K562 (cell line): Measurements from ENCODE around the gene PPFIA1. TPM values are rescaled to one million over a fixed set of nuclear protein-coding genes. Genes with fewer than 3 reads are reported as not detected.

ENCODE experiments used
- ATAC-seq: fragments of 200-7000 bp; cut with Tn5 transposase; 3 replicates; pipeline ENCODE4 v1.9.1; 2020; ENCODE audit warnings: moderate library complexity
- BruUV-seq: library from RNA; stranded (reverse); fragments of 400-500 nt; replicated peaks from 2 replicates; lab custom pipeline; 2021; lab: Mats Ljungman, UMichigan
- CTCF ChIA-PET: fragments of 300-600 bp; formaldehyde crosslinking; extraction: SDS; loops from one replicate; lab custom pipeline; 2021; ENCODE audit warnings: low intra/inter-chr PET ratio; lab: Yijun Ruan, JAX
- POLR2A ChIA-PET: fragments of 300-600, 350-650 bp; sonication (Branson Sonifier 250); formaldehyde crosslinking; extraction: SDS; loops from one replicate; lab custom pipeline; 2021; ENCODE audit warnings: antibody characterized with exemption, inconsistent platforms; lab: Yijun Ruan, JAX
- DNase-seq, 4 experiments: peaks; one replicate each; pipeline versions ENCODE4 v3.0.0 to v3.0.0-alpha.2; 2011 to 2018; ENCODE audit warnings: low spot score in 3 of 4, mixed read lengths in 3 of 4; ENCODE audit errors: extremely low read depth in 1 of 4
- FAIRE-seq: peaks from 2 replicates; lab custom pipeline; 2011; peaks lifted over from hg19 to GRCh38; lab: Jason Lieb, UNC
- H2AFZ ChIP-seq: 2 replicates; pipeline ENCODE4 v1.6.0; 2011; ENCODE audit warnings: low read depth, low read length, control low read depth, inconsistent platforms
- H3K27ac ChIP-seq: fragments of 200-600 bp; 3 replicates; pipeline ENCODE4 v1.8.0; 2011; ENCODE audit warnings: low read depth, mild to moderate bottlenecking, control low read depth, inconsistent platforms, low read length, moderate library complexity, mixed read lengths; ENCODE audit errors: extremely low read depth
- H3K27me3 ChIP-seq, 2 experiments: fragments of 300-600 bp in 1 of 2; 2 replicates in 1 of 2; 3 replicates in 1 of 2; pipeline versions ENCODE4 v1.6.0 to v1.8.0; 2011; ENCODE audit warnings: inconsistent platforms in 2 of 2, low read length in 2 of 2, mild to moderate bottlenecking in 1 of 2, mixed read lengths in 1 of 2, moderate library complexity in 1 of 2; ENCODE audit not compliant: control insufficient read depth in 2 of 2, insufficient read depth in 2 of 2
- H3K36me3 ChIP-seq: fragments of 300-600 bp; 3 replicates; pipeline ENCODE4 v1.8.0; 2011; ENCODE audit warnings: mild to moderate bottlenecking, low read length, inconsistent platforms; ENCODE audit not compliant: control insufficient read depth, insufficient read depth
- H3K4me1 ChIP-seq, 2 experiments: fragments of 200-600 bp in 1 of 2; replicated peaks in 1 of 2; 2 replicates in 1 of 2; 3 replicates in 1 of 2; pipeline versions ENCODE4 v1.5.1 to v1.8.0; 2011; ENCODE audit warnings: inconsistent platforms in 2 of 2, low read length in 2 of 2, mild to moderate bottlenecking in 1 of 2, mixed read lengths in 1 of 2, moderate library complexity in 1 of 2; ENCODE audit not compliant: control insufficient read depth in 2 of 2, insufficient read depth in 2 of 2
- H3K4me2 ChIP-seq: 2 replicates; pipeline ENCODE4 v1.6.1; 2011; ENCODE audit warnings: low read length, control low read depth, inconsistent platforms, mixed read lengths; ENCODE audit not compliant: insufficient read depth
- H3K4me3 ChIP-seq: fragments of 200-600 bp; sonication (generic), shearing (Covaris generic); 2 replicates; pipeline ENCODE4 v1.5.1; 2016; ENCODE audit warnings: control low read depth, inconsistent platforms
- H3K79me2 ChIP-seq: fragments of 200-600 bp; 3 replicates; pipeline ENCODE4 v1.8.0; 2011; ENCODE audit warnings: low read length, inconsistent platforms; ENCODE audit not compliant: control insufficient read depth, insufficient read depth
- H3K9ac ChIP-seq, 2 experiments: 2 replicates each; pipeline versions ENCODE4 v1.6.0 to v1.6.1; 2011; ENCODE audit warnings: low read depth in 2 of 2, low read length in 2 of 2, control low read depth in 1 of 2, inconsistent platforms in 1 of 2, mild to moderate bottlenecking in 1 of 2, mixed read lengths in 1 of 2; ENCODE audit not compliant: insufficient read depth in 1 of 2
- H3K9me1 ChIP-seq: one replicate; pipeline ENCODE4 v1.6.0; 2011; ENCODE audit warnings: inconsistent platforms, mild to moderate bottlenecking, low read length, moderate library complexity; ENCODE audit not compliant: control insufficient read depth, insufficient read depth
- H3K9me3 ChIP-seq: replicated peaks from 2 replicates; pipeline ENCODE4 v1.5.1; 2011; ENCODE audit warnings: low read depth, low read length, inconsistent platforms; ENCODE audit not compliant: control insufficient read depth, insufficient read depth
- H4K20me1 ChIP-seq: replicated peaks from 2 replicates; pipeline ENCODE4 v1.6.1; 2011; ENCODE audit warnings: low read length, inconsistent platforms, mixed read lengths; ENCODE audit not compliant: control insufficient read depth, insufficient read depth
- CEBPG ChIP-seq, 3 experiments: fragments of 200-800 bp in 1 of 3; sonication (Bioruptor generic) in 1 of 3; sonication (generic) in 1 of 3; formaldehyde crosslinking in 1 of 3; IDR thresholded peaks in 2 of 3; conservative IDR thresholded peaks in 1 of 3; 2 replicates each; pipeline versions ENCODE4 v1.6.1 to v1.8.0; 2016 to 2022; ENCODE audit warnings: missing compliant biosample characterization in 2 of 3, missing genetic modification characterization in 2 of 3, mild to moderate bottlenecking in 1 of 3, missing genetic modification reagents in 1 of 3
- ELK3 ChIP-seq: fragments of 450-650 bp; formaldehyde crosslinking; IDR thresholded peaks from 2 replicates; pipeline ENCODE4 v1.4.0; 2020; ENCODE audit warnings: mild to moderate bottlenecking
- EP400 ChIP-seq: fragments of 450-650 bp; IDR thresholded peaks from 2 replicates; pipeline ENCODE4 v1.6.1; 2017; ENCODE audit warnings: antibody characterized with exemption, mild to moderate bottlenecking, moderate library complexity
- HDAC1 ChIP-seq, 2 experiments: fragments of 450-650 bp; IDR thresholded peaks; 2 replicates each; pipeline ENCODE4 v1.6.1; 2016 to 2017; ENCODE audit warnings: inconsistent platforms in 1 of 2, mild to moderate bottlenecking in 1 of 2, moderate library complexity in 1 of 2
- IRF9 ChIP-seq: fragments of 450-650 bp; IDR thresholded peaks from 2 replicates; pipeline ENCODE4 v1.6.1; 2016; ENCODE audit warnings: missing biosample characterization, missing genetic modification characterization
- MXD1 ChIP-seq: fragments of 250-450 bp; sonication (Bioruptor Pico); IDR thresholded peaks from 2 replicates; pipeline ENCODE4 v1.8.0; 2021; ENCODE audit warnings: borderline replicate concordance, mild to moderate bottlenecking, moderate library complexity; ENCODE audit not compliant: poor library complexity, severe bottlenecking
- MXI1 ChIP-seq: IDR thresholded peaks from 2 replicates; pipeline ENCODE4 v1.6.1; 2011; ENCODE audit warnings: low read depth, mild to moderate bottlenecking, improper control_type of control experiment, low read length
- NUFIP1 ChIP-seq: fragments of 450-650 bp; IDR thresholded peaks from 2 replicates; pipeline ENCODE4 v1.6.1; 2018; ENCODE audit not compliant: partially characterized antibody
- SRF ChIP-seq, 2 experiments: fragments of 250-450, 450-650 bp in 1 of 2; sonication (Bioruptor Pico) in 1 of 2; sonication (generic) in 1 of 2; formaldehyde crosslinking; IDR thresholded peaks; 2 replicates each; pipeline versions ENCODE4 v1.5.0 to v1.5.1; 2020 to 2022; ENCODE audit warnings: mild to moderate bottlenecking in 1 of 2, missing genetic modification reagents in 1 of 2
- ZNF263 ChIP-seq: sonication (generic); formaldehyde crosslinking; IDR thresholded peaks from 2 replicates; pipeline ENCODE4 v1.8.0; 2022; ENCODE audit warnings: mild to moderate bottlenecking, missing genetic modification reagents, borderline replicate concordance
- ZNF3 ChIP-seq: fragments of 250-450 bp; sonication (Bioruptor Pico); IDR thresholded peaks from 2 replicates; pipeline ENCODE4 v1.5.0; 2021; ENCODE audit warnings: mild to moderate bottlenecking, moderate library complexity
- ZNF609 ChIP-seq: sonication (generic); formaldehyde crosslinking; IDR thresholded peaks from 2 replicates; pipeline ENCODE4 v1.8.1; 2023; ENCODE audit warnings: missing genetic modification reagents, mild to moderate bottlenecking, borderline replicate concordance
- WGBS: fragments of 100-300 bp; shearing (Covaris generic); methylation state at CpG from one replicate; pipeline ENCODE4 v1.1.6; 2016; ENCODE audit warnings: low coverage, mixed read lengths; ENCODE audit not compliant: insufficient coverage; ENCODE audit errors: missing lambda C conversion rate; 5-methylcytosine and 5-hydroxymethylcytosine counted together
- in situ Hi-C: fragments of 300-500 bp; cut with MboI; formaldehyde crosslinking; loops from 4 replicates; pipeline ENCODE4 v1.15.0; 2018; ENCODE audit warnings: inconsistent platforms, mixed read lengths
- intact Hi-C: fragments of 100-400 bp; cut with micrococcal nuclease; formaldehyde crosslinking; loops from 2 replicates; pipeline ENCODE4 v1.14.2; 2022
- polyA plus RNA-seq, 8 experiments: library from polyadenylated mRNA; depleted of rRNA in 4 of 8; stranded (reverse) in 5 of 8; unstranded in 3 of 8; fragments of >200 nt; fragmentation: Nextera tagmentation in 2 of 8; fragmentation: Illumina TruSeq in 1 of 8; extraction: Ambion mirVana in 2 of 8; extraction: Trizol in 1 of 8; gene quantifications; 2 replicates each; pipeline versions ENCODE4 v1.2.1 to v1.2.3, GENCODE V29; 2011 to 2014; ENCODE audit warnings: inconsistent platforms in 1 of 8, missing spikeins in 1 of 8
- total RNA-seq, 7 experiments: library from RNA; depleted of rRNA in 6 of 7; stranded (reverse); fragments of >200 nt in 6 of 7; fragmentation: Illumina TruSeq in 2 of 7; extraction: Trizol in 2 of 7; gene quantifications; 2 replicates each; pipeline versions ENCODE4 v1.2.1 to v1.2.3, GENCODE V29; 2011 to 2021; ENCODE audit warnings: low replicate concordance in 1 of 7

PPFIA1 gene
- total and polyA plus RNA-seq, 9 of the 15 experiments (the other 6 are each of a cell fraction or from before 2014, with no cell fraction given) = 9.9 to 41.5 (median 28.5) TPM

GRCh38 chr11:70230840-70231710, 39.4 kb upstream of the PPFIA1 start:
- BruUV-seq = no TSS peak
- no peak for TF ChIP-seq EP400
- TF ChIP-seq MXI1 = no peak
- TF ChIP-seq ELK3 (CRISPR knock-in tag) = no peak
- TF ChIP-seq HDAC1 (IDR thresholded peaks at IDR 0.05) = no peak
- no peak for TF ChIP-seq NUFIP1
- no peak for TF ChIP-seq ZNF263
- no peak for TF ChIP-seq ZNF609 (CRISPR knock-in tag)
- no peak for TF ChIP-seq IRF9
- no peak for TF ChIP-seq MXD1 (CRISPR knock-in tag)
- no peak for TF ChIP-seq CEBPG (CRISPR knock-in tag; IDR thresholded peaks at IDR 0.05)
- no peak for TF ChIP-seq CEBPG (tag; conservative IDR thresholded peaks at IDR 0.05 in 1 of 2, IDR thresholded peaks at IDR 0.05 in 1 of 2)
- no peak for TF ChIP-seq SRF (CRISPR knock-in tag; IDR thresholded peaks at IDR 0.05)
- TF ChIP-seq ZNF3 (CRISPR knock-in tag) = no peak
- H3K79me2 ChIP-seq = no peaks in the 10 kb centered on the region
- in situ Hi-C loops (no loop called here), intact Hi-C loops (no loop called here)
- peaks cover 0 to 5% of the 10 kb centered on the region in 2 experiments; a peak in 2 of 5 replicates for H3K27me3 ChIP-seq
- H3K27ac ChIP-seq = no peak overlapping the region
- H2AFZ ChIP-seq = peak overlapping the region; percentile 38; the same call in 1 of the 2 replicates
- no peak overlapping the region for H3K4me3 ChIP-seq
- no peaks in the 10 kb centered on the region for H3K36me3 ChIP-seq
- no peaks in the 10 kb centered on the region for H3K9me3 ChIP-seq
- no peak overlapping the region for H3K4me2 ChIP-seq
- 40% methylated on average over 19 of the region's 22 CpGs for WGBS
- no peak for ATAC-seq
- ChIA-PET POLR2A (interaction anchor here (1.0 kb wide), 1 partner anchor 24 kb away, joined by 4 read pairs; no protein-coding TSS in a partner anchor), CTCF (no interaction called here)
- H4K20me1 ChIP-seq = 0 out of 2 replicates have a peak, but pooled peaks cover 6% of the 10 kb centered on the region
- no peaks in the 10 kb centered on the region for H3K9me1 ChIP-seq
- DNase-seq = no peak
- H3K4me1 ChIP-seq = peaks cover 4 to 7% of the 10 kb centered on the region in 2 experiments; a peak in 3 of 5 replicates
- FAIRE-seq = no peak
- H3K9ac ChIP-seq = peak overlapping the region in 1 of 2 experiments; percentile 75; a peak in 2 of 4 replicates
